Measurements from ENCODE around the gene KATNB1.

KATNB1 gene

DNA sequence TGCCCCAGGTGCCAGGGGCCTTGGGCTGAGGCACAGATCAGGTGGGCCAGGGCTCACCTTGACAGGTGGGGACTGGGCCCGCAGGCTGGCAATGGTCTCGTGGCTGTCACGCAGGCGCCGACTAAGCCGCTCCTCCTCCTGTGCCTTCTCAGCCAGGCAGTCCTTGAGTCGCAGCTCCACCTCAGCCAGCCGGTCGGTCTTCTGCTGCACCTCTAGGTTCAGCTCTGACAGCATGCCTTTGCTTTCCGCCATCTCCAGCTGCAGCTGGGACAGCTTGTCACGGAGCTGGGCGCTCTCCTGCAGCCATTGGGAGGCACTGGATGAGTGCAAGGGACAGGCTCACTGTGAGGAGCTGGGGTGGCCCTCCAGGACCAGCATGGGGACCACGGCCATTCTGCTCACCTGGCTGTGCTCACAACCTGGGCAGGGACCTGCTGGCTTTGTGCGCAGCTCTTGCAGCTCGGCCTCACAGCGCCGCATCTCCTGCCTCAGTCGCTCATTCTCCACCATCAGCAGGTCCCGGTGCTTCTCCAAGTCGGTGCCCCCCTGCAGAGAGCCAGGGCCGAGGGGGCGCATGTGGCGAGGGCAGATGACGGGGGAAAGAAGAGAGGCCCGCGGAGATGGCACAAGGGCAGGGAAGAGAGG, 35.7 kb downstream of the KATNB1 start:
- H2AFZ ChIP-seq (ENCODE audit: low read length): no peak overlapping the region
- no peaks in the 10 kb centered on the region for H3K9me3 ChIP-seq (ENCODE audit: low read length)
- peaks cover 8% of the 10 kb centered on the region; the same call in 1 of the 2 replicates for H3K27me3 ChIP-seq (ENCODE audit: insufficient read depth, low read length)
- H3K4me3 ChIP-seq (ENCODE audit: low read depth, low read length, poor library complexity, severe bottlenecking): no peak overlapping the region
- H3K4me1 ChIP-seq (ENCODE audit: insufficient read depth, low read length, severe bottlenecking): no peaks in the 10 kb centered on the region
- H3K79me2 ChIP-seq (ENCODE audit: insufficient read depth, low read length): no peaks in the 10 kb centered on the region
- H3K36me3 ChIP-seq (ENCODE audit: insufficient read depth, low read length): no peaks in the 10 kb centered on the region
- H4K20me1 ChIP-seq (ENCODE audit: insufficient read depth, low read length): no peaks in the 10 kb centered on the region
- H3K27ac ChIP-seq (ENCODE audit: low read depth, low read length, poor library complexity, severe bottlenecking): no peak overlapping the region
- H3K9me2 ChIP-seq (ENCODE audit: low read depth, low read length): no peaks in the 10 kb centered on the region
- no peak for TF ChIP-seq EZH2 (IDR thresholded peaks at IDR 0.05; ENCODE audit: borderline replicate concordance, low read length)
- TF ChIP-seq, protein P1, sequence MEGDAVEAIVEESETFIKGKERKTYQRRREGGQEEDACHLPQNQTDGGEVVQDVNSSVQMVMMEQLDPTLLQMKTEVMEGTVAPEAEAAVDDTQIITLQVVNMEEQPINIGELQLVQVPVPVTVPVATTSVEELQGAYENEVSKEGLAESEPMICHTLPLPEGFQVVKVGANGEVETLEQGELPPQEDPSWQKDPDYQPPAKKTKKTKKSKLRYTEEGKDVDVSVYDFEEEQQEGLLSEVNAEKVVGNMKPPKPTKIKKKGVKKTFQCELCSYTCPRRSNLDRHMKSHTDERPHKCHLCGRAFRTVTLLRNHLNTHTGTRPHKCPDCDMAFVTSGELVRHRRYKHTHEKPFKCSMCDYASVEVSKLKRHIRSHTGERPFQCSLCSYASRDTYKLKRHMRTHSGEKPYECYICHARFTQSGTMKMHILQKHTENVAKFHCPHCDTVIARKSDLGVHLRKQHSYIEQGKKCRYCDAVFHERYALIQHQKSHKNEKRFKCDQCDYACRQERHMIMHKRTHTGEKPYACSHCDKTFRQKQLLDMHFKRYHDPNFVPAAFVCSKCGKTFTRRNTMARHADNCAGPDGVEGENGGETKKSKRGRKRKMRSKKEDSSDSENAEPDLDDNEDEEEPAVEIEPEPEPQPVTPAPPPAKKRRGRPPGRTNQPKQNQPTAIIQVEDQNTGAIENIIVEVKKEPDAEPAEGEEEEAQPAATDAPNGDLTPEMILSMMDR (IDR thresholded peaks at IDR 0.05; ENCODE audit: low read length): no peak
- no peaks in the 10 kb centered on the region for H3F3A ChIP-seq (ENCODE audit: insufficient read depth, low read length)
- H3K9ac ChIP-seq (ENCODE audit: low read length): no peak overlapping the region
- H3K4me2 ChIP-seq (ENCODE audit: low read length): no peak overlapping the region

DNA sequence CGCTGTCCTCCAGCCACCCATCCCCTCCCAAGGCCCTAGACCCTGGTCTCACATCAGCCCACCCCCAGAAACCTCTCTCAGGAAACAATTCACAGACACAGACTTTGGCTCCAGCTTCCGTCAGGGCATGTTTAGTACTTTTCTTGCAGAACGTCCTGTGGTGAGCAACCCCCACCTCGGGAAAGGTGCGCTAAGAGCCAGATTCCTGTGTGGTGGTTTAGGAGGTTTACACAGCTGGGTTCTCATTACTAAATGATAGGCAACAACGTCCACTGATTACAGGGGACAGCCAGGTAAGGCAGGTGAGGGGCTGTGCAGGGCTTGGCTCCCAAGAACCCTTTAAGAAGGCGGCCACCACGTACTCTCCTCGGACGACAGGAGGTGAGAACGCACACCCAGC, 37.4 kb downstream of the KATNB1 start:
- Histone ChIP-seq H3K27me3 (ENCODE audit: insufficient read depth, low read length) (peaks cover 8% of the 10 kb centered on the region; the same call in 1 of the 2 replicates), H3K9me3 (ENCODE audit: low read length) (no peaks in the 10 kb centered on the region), H3K4me1 (ENCODE audit: insufficient read depth, low read length, severe bottlenecking) (no peaks in the 10 kb centered on the region), H2AFZ (ENCODE audit: low read length) (no peak overlapping the region), H4K20me1 (ENCODE audit: insufficient read depth, low read length) (no peaks in the 10 kb centered on the region), H3K4me3 (ENCODE audit: low read depth, low read length, poor library complexity, severe bottlenecking) (no peak overlapping the region), H3F3A (ENCODE audit: insufficient read depth, low read length) (no peaks in the 10 kb centered on the region), H3K9me2 (ENCODE audit: low read depth, low read length) (no peaks in the 10 kb centered on the region), H3K4me2 (ENCODE audit: low read length) (no peak overlapping the region), H3K79me2 (ENCODE audit: insufficient read depth, low read length) (no peaks in the 10 kb centered on the region), H3K9ac (ENCODE audit: low read length) (no peak overlapping the region), H3K27ac (ENCODE audit: low read depth, low read length, poor library complexity, severe bottlenecking) (no peak overlapping the region), H3K36me3 (ENCODE audit: insufficient read depth, low read length) (no peaks in the 10 kb centered on the region)
- TF ChIP-seq EZH2 (IDR thresholded peaks at IDR 0.05; ENCODE audit: borderline replicate concordance, low read length): no peak
- TF ChIP-seq, protein P1 (IDR thresholded peaks at IDR 0.05; ENCODE audit: low read length): no peak

DNA sequence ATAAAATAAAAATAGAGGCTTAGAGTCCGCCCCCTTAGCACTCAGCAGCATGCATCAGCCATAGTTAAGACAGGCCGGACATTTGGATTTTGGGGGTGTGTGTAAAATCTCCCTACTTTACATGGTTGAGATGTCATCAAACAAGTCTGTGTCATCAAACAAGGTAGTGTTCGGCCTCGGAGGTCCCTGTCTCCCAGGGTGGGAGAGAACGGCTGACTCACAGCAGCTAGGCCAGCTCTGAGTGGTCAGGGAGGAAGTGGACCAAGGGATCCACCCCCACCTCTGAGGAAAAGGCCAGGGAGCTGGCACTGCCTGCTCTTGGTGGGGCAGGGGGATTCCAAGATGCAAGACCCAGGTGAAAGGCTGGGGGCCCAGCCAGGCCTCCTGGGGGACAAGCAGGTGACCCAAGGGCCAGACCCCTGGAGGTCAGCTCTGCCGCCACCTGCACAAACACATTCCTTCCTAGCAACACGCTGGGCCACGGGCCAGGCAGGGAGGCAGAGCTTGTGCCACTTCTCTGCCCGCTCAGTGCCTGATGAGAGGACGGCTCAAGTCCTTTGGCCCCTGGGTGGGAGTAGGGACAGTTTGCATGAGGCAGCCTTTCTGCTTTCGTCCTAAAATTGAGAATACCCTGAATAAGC, 38.2 kb downstream of the KATNB1 start:
- H3K4me3 ChIP-seq (ENCODE audit: low read depth, low read length, poor library complexity, severe bottlenecking): no peak overlapping the region
- H2AFZ ChIP-seq (ENCODE audit: low read length): no peak overlapping the region
- H3K9me3 ChIP-seq (ENCODE audit: low read length): no peaks in the 10 kb centered on the region
- no peaks in the 10 kb centered on the region for H3F3A ChIP-seq (ENCODE audit: insufficient read depth, low read length)
- peaks cover 8% of the 10 kb centered on the region; the same call in 1 of the 2 replicates for H3K27me3 ChIP-seq (ENCODE audit: insufficient read depth, low read length)
- H4K20me1 ChIP-seq (ENCODE audit: insufficient read depth, low read length): no peaks in the 10 kb centered on the region
- H3K79me2 ChIP-seq (ENCODE audit: insufficient read depth, low read length): no peaks in the 10 kb centered on the region
- no peaks in the 10 kb centered on the region for H3K4me1 ChIP-seq (ENCODE audit: insufficient read depth, low read length, severe bottlenecking)
- H3K27ac ChIP-seq (ENCODE audit: low read depth, low read length, poor library complexity, severe bottlenecking): no peak overlapping the region
- no peak overlapping the region for H3K4me2 ChIP-seq (ENCODE audit: low read length)
- H3K9ac ChIP-seq (ENCODE audit: low read length): no peak overlapping the region
- H3K9me2 ChIP-seq (ENCODE audit: low read depth, low read length): no peaks in the 10 kb centered on the region
- H3K36me3 ChIP-seq (ENCODE audit: insufficient read depth, low read length): no peaks in the 10 kb centered on the region
- no peak for TF ChIP-seq EZH2 (IDR thresholded peaks at IDR 0.05; ENCODE audit: borderline replicate concordance, low read length)
- TF ChIP-seq, protein P1 (IDR thresholded peaks at IDR 0.05; ENCODE audit: low read length): no peak
